HG02884 (cell line): ENCODE data around the gene MRPS34.

Experiments used
- ATAC-seq: cut with Tn5 transposase; IDR thresholded peaks from one replicate; pipeline ENCODE4 v1.9.1; 2021; ENCODE audit warnings: mild to moderate bottlenecking, moderate library complexity; ENCODE audit not compliant: unreplicated experiment

MRPS34 gene

GRCh38 chr16:1771188-1771863 lies 1.6 kb downstream of the MRPS34 start, which contains the start of gene NME3:
NME3 (minus strand) TSS chr16:1771543; CDS start chr16:1771534, 9 bp downstream.
- ATAC-seq, result no peak

GRCh38 chr16:1770328-1771187 lies 2.4 kb downstream of the MRPS34 start:
- no peak for ATAC-seq

GRCh38 chr16:1769402-1770300 lies 3.3 kb downstream of the MRPS34 start:
- no peak for ATAC-seq

- no peak for ATAC-seq
Measured at GRCh38 chr16:1768767-1769401, 4.0 kb downstream of the MRPS34 start.

- ATAC-seq, result no peak
Measured at GRCh38 chr16:1768061-1768766, 4.7 kb downstream of the MRPS34 start.

GRCh38 chr16:1767116-1767994 lies 5.6 kb downstream of the MRPS34 start:
- ATAC-seq, result no peak

GRCh38 chr16:1766701-1767100 lies 6.2 kb downstream of the MRPS34 start:
- ATAC-seq, result no peak

GRCh38 chr16:1766231-1766630 lies 6.7 kb downstream of the MRPS34 start:
- no peak for ATAC-seq

- ATAC-seq, result no peak
Measured at GRCh38 chr16:1765826-1766225, 7.1 kb downstream of the MRPS34 start.

GRCh38 chr16:1764971-1765370 lies 8.0 kb downstream of the MRPS34 start:
- ATAC-seq, result no peak

- no peak for ATAC-seq
Measured at GRCh38 chr16:1763521-1764511, 9.1 kb downstream of the MRPS34 start.

GRCh38 chr16:1762879-1763520 lies 9.9 kb downstream of the MRPS34 start:
- no peak for ATAC-seq

GRCh38 chr16:1762196-1762878 lies 10.6 kb downstream of the MRPS34 start:
- ATAC-seq, result no peak

GRCh38 chr16:1761751-1762150 lies 11.2 kb downstream of the MRPS34 start:
- ATAC-seq, result no peak

GRCh38 chr16:1760911-1761310 lies 12.0 kb downstream of the MRPS34 start:
- ATAC-seq, result no peak

GRCh38 chr16:1759511-1759910 lies 13.4 kb downstream of the MRPS34 start:
- ATAC-seq, result no peak

- no peak for ATAC-seq
Measured at GRCh38 chr16:1758923-1759322, 14.0 kb downstream of the MRPS34 start.
